Measurements from ENCODE around the gene CD99L2. TPM values are rescaled to one million over a fixed set of nuclear protein-coding genes. Genes with fewer than 3 reads are reported as not detected.

The CD99L2 gene
- total RNA-seq, 1 donor from 2014 or later = 30.8 TPM

DNA sequence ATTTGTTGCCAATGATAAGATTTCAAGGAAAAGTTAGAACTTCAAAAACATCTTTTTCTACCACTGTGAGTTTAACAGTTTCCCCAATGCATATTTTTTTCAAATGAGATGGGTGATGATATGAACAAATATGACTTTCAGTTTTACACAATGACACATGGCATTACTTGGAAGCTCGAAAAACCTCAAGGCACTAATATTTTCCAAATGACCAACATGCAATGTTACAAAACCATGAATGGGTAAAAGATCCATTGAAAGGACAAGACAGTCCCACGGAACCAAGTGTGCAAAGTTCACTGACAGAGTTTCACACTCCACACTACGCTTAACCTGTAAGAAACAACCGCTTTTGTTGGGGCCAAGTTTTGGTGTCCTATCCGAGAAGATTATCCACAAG lies 84.5 kb downstream of the CD99L2 start:
- H3K9me3 Mint-ChIP-seq = peaks cover 25% of the 10 kb centered on the region
- no peak overlapping the region for H3K27ac Mint-ChIP-seq
- no peaks in the 10 kb centered on the region for H3K4me1 Mint-ChIP-seq
- no peak overlapping the region for H3K4me3 Mint-ChIP-seq
- H3K36me3 Mint-ChIP-seq = peaks cover 19% of the 10 kb centered on the region
- TF ChIP-seq, protein P1, sequence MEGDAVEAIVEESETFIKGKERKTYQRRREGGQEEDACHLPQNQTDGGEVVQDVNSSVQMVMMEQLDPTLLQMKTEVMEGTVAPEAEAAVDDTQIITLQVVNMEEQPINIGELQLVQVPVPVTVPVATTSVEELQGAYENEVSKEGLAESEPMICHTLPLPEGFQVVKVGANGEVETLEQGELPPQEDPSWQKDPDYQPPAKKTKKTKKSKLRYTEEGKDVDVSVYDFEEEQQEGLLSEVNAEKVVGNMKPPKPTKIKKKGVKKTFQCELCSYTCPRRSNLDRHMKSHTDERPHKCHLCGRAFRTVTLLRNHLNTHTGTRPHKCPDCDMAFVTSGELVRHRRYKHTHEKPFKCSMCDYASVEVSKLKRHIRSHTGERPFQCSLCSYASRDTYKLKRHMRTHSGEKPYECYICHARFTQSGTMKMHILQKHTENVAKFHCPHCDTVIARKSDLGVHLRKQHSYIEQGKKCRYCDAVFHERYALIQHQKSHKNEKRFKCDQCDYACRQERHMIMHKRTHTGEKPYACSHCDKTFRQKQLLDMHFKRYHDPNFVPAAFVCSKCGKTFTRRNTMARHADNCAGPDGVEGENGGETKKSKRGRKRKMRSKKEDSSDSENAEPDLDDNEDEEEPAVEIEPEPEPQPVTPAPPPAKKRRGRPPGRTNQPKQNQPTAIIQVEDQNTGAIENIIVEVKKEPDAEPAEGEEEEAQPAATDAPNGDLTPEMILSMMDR (IDR thresholded peaks at IDR 0.05; ENCODE audit: unreplicated experiment) = no peak
- H3K27me3 Mint-ChIP-seq (ENCODE audit: low read depth) = no peaks in the 10 kb centered on the region
- DNase-seq (ENCODE audit: low spot score in 2 of 2, unreplicated experiment in 2 of 2) = no peak

DNA sequence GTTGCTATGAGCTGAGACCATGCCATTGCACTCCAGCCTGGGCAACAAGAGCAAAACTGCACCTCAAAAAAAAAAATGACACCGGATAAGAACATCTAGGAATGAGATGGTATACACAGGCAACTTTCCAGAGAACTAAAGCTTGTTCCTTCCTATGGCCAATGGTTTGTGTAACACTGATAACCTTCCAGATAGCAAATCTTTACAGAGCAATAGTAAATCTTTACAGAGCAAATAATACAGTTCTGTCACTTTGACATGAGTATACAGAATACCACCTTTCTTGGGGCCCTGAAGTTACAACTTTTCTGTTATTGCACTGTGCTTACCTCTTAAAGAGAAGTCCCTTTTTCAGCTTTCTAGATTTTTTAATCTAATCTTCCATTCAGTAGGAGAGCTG lies 91.6 kb downstream of the CD99L2 start:
- TF ChIP-seq, protein P1 (IDR thresholded peaks at IDR 0.05; ENCODE audit: unreplicated experiment) = no peak
- H3K27ac Mint-ChIP-seq = no peak overlapping the region
- H3K36me3 Mint-ChIP-seq = peaks cover 21% of the 10 kb centered on the region
- no peaks in the 10 kb centered on the region for H3K27me3 Mint-ChIP-seq (ENCODE audit: low read depth)
- H3K4me1 Mint-ChIP-seq = no peaks in the 10 kb centered on the region
- no peak overlapping the region for H3K4me3 Mint-ChIP-seq
- peaks cover 49% of the 10 kb centered on the region for H3K9me3 Mint-ChIP-seq
- no peak for DNase-seq (ENCODE audit: low spot score in 2 of 2, unreplicated experiment in 2 of 2)

DNA sequence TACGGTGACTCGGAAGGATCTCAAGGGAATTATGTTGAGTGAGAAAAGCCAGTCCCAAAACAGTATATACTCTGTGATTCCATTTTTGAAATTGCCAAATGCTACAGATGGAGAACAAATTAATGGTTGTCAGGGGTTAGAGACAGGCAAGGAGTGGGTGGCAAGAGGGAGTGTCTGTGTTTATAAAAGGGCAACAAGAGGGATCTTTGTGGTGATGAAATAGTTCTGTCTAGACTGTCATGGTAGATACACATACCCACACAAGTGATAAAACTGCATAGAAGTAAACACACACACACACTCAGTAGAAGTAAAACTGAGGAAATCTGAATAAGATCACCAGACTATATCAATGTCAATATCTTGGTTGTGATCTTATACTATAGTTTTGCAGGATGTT lies 92.7 kb downstream of the CD99L2 start:
- Mint-ChIP-seq H3K36me3 (peaks cover 24% of the 10 kb centered on the region), H3K4me3 (no peak overlapping the region), H3K9me3 (peaks cover 58% of the 10 kb centered on the region), H3K27me3 (ENCODE audit: low read depth) (no peaks in the 10 kb centered on the region), H3K4me1 (no peaks in the 10 kb centered on the region), H3K27ac (no peak overlapping the region)
- TF ChIP-seq, protein P1 (IDR thresholded peaks at IDR 0.05; ENCODE audit: unreplicated experiment) = no peak
- DNase-seq (ENCODE audit: low spot score in 2 of 2, unreplicated experiment in 2 of 2) = no peak

DNA sequence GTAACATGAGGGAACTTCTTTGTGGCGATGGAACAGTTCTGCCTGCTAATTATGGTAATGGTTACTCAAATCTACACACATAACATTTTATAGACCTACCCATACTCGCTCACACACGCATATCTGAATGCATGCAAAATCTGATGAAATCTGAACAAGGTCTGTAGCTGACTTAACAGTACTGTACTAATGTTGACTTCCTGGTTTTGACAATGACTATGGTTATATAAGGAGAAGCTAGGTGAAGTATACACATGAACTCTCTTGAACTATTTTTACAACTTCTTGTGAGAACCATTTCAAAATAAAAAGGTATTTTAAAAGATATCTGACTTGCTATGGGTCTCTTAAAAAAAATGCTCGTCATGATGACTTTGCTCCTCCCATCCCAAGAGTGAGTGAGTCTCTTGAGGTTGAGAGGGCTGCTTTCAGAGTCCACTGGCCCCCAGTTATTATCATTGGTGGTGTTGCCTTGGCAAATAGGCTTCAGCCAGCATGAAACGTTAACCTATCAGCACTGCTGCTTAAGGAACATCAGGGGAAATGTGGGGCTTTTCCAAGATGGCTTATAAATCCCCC lies 105.4 kb downstream of the CD99L2 start:
- Mint-ChIP-seq H3K4me1 (no peaks in the 10 kb centered on the region), H3K27me3 (ENCODE audit: low read depth) (no peaks in the 10 kb centered on the region), H3K4me3 (no peak overlapping the region), H3K36me3 (peaks cover 52% of the 10 kb centered on the region), H3K9me3 (peaks cover 36% of the 10 kb centered on the region), H3K27ac (no peak overlapping the region)
- no peak for DNase-seq (ENCODE audit: low spot score in 2 of 2, unreplicated experiment in 2 of 2)
- TF ChIP-seq, protein P1 (IDR thresholded peaks at IDR 0.05; ENCODE audit: unreplicated experiment) = no peak

DNA sequence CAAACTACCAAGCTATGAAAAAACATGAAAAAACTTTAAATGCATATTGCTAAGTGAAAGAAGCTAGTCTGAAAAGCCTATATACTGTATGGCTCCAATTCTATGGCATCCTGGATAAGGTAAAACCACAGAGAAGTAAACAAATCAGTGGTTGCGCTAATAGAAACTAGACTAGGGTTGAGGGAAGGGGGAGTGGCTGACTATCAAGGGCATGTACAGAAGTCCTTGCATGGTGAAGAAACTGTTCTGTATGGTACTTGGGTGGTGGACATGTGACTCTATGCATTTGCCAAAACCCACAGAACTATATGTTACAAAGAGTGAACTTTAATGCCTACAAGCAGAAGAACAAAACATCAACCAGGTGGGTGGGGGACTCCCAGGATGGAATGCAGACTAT lies 108.4 kb downstream of the CD99L2 start:
- TF ChIP-seq, protein P1 (IDR thresholded peaks at IDR 0.05; ENCODE audit: unreplicated experiment) = no peak
- no peaks in the 10 kb centered on the region for H3K27me3 Mint-ChIP-seq (ENCODE audit: low read depth)
- peaks cover 55% of the 10 kb centered on the region for H3K36me3 Mint-ChIP-seq
- no peak overlapping the region for H3K4me3 Mint-ChIP-seq
- DNase-seq (ENCODE audit: low spot score in 2 of 2, unreplicated experiment in 2 of 2) = no peak
- no peaks in the 10 kb centered on the region for H3K4me1 Mint-ChIP-seq
- H3K27ac Mint-ChIP-seq = no peak overlapping the region
- peaks cover 41% of the 10 kb centered on the region for H3K9me3 Mint-ChIP-seq

DNA sequence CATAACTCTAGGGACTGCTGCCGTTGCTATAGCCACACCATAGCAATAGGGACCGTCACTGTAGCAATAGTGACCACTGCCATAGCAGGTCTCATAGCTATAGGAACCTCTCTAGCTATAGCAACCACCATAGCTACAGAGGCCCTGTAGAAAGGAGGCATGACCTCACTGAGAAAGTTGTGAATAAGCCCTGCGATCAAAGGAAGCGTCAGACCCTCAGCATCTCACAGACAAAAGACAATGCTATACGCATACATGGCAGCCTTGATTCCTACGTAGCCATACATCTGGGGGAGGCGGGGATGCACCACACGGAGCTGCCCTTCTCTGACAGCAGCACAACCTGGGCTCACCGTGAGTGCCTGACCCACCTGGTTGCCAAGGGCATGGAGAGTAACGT lies 116.8 kb downstream of the CD99L2 start:
- DNase-seq (ENCODE audit: low spot score in 2 of 2, unreplicated experiment in 2 of 2) = no peak
- Mint-ChIP-seq H3K4me3 (no peak overlapping the region), H3K27me3 (ENCODE audit: low read depth) (no peaks in the 10 kb centered on the region), H3K36me3 (peaks cover 4% of the 10 kb centered on the region), H3K27ac (no peak overlapping the region), H3K4me1 (no peaks in the 10 kb centered on the region), H3K9me3 (peaks cover 16% of the 10 kb centered on the region)
- TF ChIP-seq, protein P1 (IDR thresholded peaks at IDR 0.05; ENCODE audit: unreplicated experiment) = no peak
